Measurements from ENCODE around the gene MCRIP1. TPM values are rescaled to one million over a fixed set of nuclear protein-coding genes. Genes with fewer than 3 reads are reported as not detected.

MCRIP1 gene
- total RNA-seq, 1 experiment from 2014 or later, result 126 TPM

GRCh38 chr17:81867991-81868673, 35.0 kb upstream of the MCRIP1 start (continued):
- TF ChIP-seq, protein P1, sequence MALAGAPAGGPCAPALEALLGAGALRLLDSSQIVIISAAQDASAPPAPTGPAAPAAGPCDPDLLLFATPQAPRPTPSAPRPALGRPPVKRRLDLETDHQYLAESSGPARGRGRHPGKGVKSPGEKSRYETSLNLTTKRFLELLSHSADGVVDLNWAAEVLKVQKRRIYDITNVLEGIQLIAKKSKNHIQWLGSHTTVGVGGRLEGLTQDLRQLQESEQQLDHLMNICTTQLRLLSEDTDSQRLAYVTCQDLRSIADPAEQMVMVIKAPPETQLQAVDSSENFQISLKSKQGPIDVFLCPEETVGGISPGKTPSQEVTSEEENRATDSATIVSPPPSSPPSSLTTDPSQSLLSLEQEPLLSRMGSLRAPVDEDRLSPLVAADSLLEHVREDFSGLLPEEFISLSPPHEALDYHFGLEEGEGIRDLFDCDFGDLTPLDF (CRISPR knock-in tag; IDR thresholded peaks at IDR 0.05), result no peak
- TF ChIP-seq E2F5 (CRISPR knock-in tag; IDR thresholded peaks at IDR 0.05) (peak; percentile 22; the same call in 1 of the 2 replicates), ZBTB21 (CRISPR knock-in tag; IDR thresholded peaks at IDR 0.05; ENCODE audit: borderline replicate concordance) (no peak), EMX1 (CRISPR knock-in tag; IDR thresholded peaks at IDR 0.05) (peak; percentile 58; the same call in 1 of the 2 replicates), SOX15 (CRISPR knock-in tag; IDR thresholded peaks at IDR 0.05) (no peak), IRF1 (CRISPR knock-in tag; IDR thresholded peaks at IDR 0.05) (peak; percentile 13; the same call in 1 of the 2 replicates), ZNF671 (CRISPR knock-in tag; IDR thresholded peaks at IDR 0.05) (peak; percentile 77), TP53 (CRISPR knock-in tag; IDR thresholded peaks at IDR 0.05) (no peak), TEAD1 (CRISPR knock-in tag; IDR thresholded peaks at IDR 0.05) (0 out of 2 replicates have a peak, but pooled peaks have one; percentile 54), NR1H2 (CRISPR knock-in tag; IDR thresholded peaks at IDR 0.05) (no peak), ZNF423 (CRISPR knock-in tag; IDR thresholded peaks at IDR 0.05) (no peak), SMAD3 (CRISPR knock-in tag; IDR thresholded peaks at IDR 0.05; ENCODE audit: borderline replicate concordance) (no peak), GABPB1 (CRISPR knock-in tag; IDR thresholded peaks at IDR 0.05) (peak; percentile 36; the same call in 1 of the 2 replicates), SMAD4 (CRISPR knock-in tag; IDR thresholded peaks at IDR 0.05) (0 out of 2 replicates have a peak, but pooled peaks have one; percentile 46), FOXP1 (CRISPR knock-in tag; IDR thresholded peaks at IDR 0.05; ENCODE audit: borderline replicate concordance) (peak; percentile 76; the same call in 1 of the 2 replicates)
- TF ChIP-seq, protein P2, sequence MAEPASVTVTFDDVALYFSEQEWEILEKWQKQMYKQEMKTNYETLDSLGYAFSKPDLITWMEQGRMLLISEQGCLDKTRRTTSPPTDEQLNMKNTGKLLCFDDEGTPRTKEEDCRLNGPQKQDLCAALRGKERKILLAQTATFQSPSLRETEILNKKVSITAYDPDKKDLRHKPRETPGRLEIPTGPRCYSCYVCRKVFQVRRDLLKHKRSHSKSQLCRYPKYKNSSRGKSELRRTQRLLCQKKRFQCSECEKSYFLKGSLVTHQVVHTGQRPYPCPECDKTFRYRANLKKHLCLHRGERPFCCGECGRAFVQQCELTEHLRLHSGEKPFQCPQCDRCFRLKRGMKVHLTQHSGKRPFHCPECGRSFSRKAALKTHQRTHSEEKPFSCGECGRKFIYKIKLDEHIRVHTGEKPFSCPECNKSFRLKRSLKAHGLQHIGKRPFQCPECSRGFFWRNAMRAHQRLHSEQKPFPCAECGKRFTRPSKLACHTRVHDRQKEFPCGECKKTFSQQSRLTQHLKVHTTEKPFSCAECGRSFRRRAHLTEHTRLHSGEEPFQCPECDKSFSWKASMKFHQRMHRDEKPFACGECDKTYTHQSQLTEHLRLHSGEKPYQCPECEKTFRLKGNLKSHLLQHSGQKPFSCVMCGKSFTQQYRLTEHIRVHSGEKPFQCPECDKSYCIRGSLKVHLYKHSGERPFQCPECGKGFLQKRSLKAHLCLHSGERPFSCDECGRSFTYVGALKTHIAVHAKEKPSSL (CRISPR knock-in tag; conservative IDR thresholded peaks at IDR 0.05), result peak; percentile 59; the same call in 1 of the 2 replicates
- TF ChIP-seq, protein P3, sequence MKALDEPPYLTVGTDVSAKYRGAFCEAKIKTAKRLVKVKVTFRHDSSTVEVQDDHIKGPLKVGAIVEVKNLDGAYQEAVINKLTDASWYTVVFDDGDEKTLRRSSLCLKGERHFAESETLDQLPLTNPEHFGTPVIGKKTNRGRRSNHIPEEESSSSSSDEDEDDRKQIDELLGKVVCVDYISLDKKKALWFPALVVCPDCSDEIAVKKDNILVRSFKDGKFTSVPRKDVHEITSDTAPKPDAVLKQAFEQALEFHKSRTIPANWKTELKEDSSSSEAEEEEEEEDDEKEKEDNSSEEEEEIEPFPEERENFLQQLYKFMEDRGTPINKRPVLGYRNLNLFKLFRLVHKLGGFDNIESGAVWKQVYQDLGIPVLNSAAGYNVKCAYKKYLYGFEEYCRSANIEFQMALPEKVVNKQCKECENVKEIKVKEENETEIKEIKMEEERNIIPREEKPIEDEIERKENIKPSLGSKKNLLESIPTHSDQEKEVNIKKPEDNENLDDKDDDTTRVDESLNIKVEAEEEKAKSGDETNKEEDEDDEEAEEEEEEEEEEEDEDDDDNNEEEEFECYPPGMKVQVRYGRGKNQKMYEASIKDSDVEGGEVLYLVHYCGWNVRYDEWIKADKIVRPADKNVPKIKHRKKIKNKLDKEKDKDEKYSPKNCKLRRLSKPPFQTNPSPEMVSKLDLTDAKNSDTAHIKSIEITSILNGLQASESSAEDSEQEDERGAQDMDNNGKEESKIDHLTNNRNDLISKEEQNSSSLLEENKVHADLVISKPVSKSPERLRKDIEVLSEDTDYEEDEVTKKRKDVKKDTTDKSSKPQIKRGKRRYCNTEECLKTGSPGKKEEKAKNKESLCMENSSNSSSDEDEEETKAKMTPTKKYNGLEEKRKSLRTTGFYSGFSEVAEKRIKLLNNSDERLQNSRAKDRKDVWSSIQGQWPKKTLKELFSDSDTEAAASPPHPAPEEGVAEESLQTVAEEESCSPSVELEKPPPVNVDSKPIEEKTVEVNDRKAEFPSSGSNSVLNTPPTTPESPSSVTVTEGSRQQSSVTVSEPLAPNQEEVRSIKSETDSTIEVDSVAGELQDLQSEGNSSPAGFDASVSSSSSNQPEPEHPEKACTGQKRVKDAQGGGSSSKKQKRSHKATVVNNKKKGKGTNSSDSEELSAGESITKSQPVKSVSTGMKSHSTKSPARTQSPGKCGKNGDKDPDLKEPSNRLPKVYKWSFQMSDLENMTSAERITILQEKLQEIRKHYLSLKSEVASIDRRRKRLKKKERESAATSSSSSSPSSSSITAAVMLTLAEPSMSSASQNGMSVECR (CRISPR knock-in tag; IDR thresholded peaks at IDR 0.05; ENCODE audit: borderline replicate concordance), result 0 out of 2 replicates have a peak, but pooled peaks have one; percentile 57
- TF ChIP-seq, protein P4, sequence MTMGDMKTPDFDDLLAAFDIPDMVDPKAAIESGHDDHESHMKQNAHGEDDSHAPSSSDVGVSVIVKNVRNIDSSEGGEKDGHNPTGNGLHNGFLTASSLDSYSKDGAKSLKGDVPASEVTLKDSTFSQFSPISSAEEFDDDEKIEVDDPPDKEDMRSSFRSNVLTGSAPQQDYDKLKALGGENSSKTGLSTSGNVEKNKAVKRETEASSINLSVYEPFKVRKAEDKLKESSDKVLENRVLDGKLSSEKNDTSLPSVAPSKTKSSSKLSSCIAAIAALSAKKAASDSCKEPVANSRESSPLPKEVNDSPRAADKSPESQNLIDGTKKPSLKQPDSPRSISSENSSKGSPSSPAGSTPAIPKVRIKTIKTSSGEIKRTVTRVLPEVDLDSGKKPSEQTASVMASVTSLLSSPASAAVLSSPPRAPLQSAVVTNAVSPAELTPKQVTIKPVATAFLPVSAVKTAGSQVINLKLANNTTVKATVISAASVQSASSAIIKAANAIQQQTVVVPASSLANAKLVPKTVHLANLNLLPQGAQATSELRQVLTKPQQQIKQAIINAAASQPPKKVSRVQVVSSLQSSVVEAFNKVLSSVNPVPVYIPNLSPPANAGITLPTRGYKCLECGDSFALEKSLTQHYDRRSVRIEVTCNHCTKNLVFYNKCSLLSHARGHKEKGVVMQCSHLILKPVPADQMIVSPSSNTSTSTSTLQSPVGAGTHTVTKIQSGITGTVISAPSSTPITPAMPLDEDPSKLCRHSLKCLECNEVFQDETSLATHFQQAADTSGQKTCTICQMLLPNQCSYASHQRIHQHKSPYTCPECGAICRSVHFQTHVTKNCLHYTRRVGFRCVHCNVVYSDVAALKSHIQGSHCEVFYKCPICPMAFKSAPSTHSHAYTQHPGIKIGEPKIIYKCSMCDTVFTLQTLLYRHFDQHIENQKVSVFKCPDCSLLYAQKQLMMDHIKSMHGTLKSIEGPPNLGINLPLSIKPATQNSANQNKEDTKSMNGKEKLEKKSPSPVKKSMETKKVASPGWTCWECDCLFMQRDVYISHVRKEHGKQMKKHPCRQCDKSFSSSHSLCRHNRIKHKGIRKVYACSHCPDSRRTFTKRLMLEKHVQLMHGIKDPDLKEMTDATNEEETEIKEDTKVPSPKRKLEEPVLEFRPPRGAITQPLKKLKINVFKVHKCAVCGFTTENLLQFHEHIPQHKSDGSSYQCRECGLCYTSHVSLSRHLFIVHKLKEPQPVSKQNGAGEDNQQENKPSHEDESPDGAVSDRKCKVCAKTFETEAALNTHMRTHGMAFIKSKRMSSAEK (CRISPR knock-in tag; IDR thresholded peaks at IDR 0.05; ENCODE audit: borderline replicate concordance), result no peak
